ENCODE data around the gene NT5DC2.

- no peak for TF ChIP-seq CTCF (IDR thresholded peaks at IDR 0.05; ENCODE audit: low read depth, low read length, poor library complexity, severe bottlenecking)
- TF ChIP-seq EZH2phosphoT487 (IDR thresholded peaks at IDR 0.05; ENCODE audit: borderline replicate concordance, low read length), result no peak
Observed at GRCh38 chr3:52490035-52490938, 43.4 kb downstream of the NT5DC2 start.

All from DOHH2 (cell line).